ENCODE data around the gene SAT2. TPM values are rescaled to one million over a fixed set of nuclear protein-coding genes. Genes with fewer than 3 reads are reported as not detected.

Gene SAT2
- total and polyA plus RNA-seq, 2 of the 13 experiments (the other 11 are each of a cell fraction or from before 2014, with no cell fraction given): 37.6 to 93.7 TPM

- H2AFZ ChIP-seq (ENCODE audit: low read length): peak within 1 kb of the TSS; percentile 30
- H3K27me3 ChIP-seq (ENCODE audit: control insufficient read depth in 1 of 2, insufficient read depth in 2 of 2, low read length in 2 of 2): peaks cover 6 to 55% of the 10 kb centered on the region in 2 experiments
- H3K4me1 ChIP-seq (ENCODE audit: insufficient read depth, low read length): peaks cover 20% of the 10 kb centered on the region
- H3K4me3 ChIP-seq (replicated peaks in 1 of 3; ENCODE audit: insufficient read depth in 1 of 3, low read depth in 2 of 3, low read length in 3 of 3): peak within 1 kb of the TSS; percentile 40 to 66 (median 43); a peak in 5 of 6 replicates
- in situ Hi-C loops (cut with HindIII; ENCODE audit: extremely low pct_ligation_motif_present, low pct_unique_long_range_greater_than_20kb) (no loop called here), intact Hi-C loops (cut with micrococcal nuclease; ENCODE audit: unreplicated experiment) (no loop called here)
- WGBS (ENCODE audit: low lambda C conversion rate): 3% methylated on average over 11 of the region's 34 CpGs
- peak within 1 kb of the TSS; percentile 75 for H3K4me2 ChIP-seq (ENCODE audit: low read depth, low read length)
- ChIA-PET CTCF (ENCODE audit: low intra/inter-chr PET ratio, low total read pairs) (no interaction called here), POLR2A (interaction anchor here (0.6 to 2.5 kb wide), 12 partner anchors 9 to 523 kb away, joined by 3 to 20 read pairs (median 4); partner anchors contain the start of genes FXR2, MPDU1, POLR2A and SAT2)
- H3K9ac ChIP-seq (ENCODE audit: insufficient read depth, low read depth, low read length): peak within 1 kb of the TSS; percentile 31; the same call in 1 of the 2 replicates
- H3K9me3 ChIP-seq (ENCODE audit: low read length): no peaks in the 10 kb centered on the region
- H3K79me2 ChIP-seq (ENCODE audit: insufficient read depth, low read length): no peaks in the 10 kb centered on the region
- H4K20me1 ChIP-seq (ENCODE audit: insufficient read depth, low read length): no peaks in the 10 kb centered on the region
- no TSS peak for BruUV-seq (replicated peaks)
- FAIRE-seq: no peak
- H3K36me3 ChIP-seq (replicated peaks in 1 of 2; ENCODE audit: control insufficient read depth in 1 of 2, insufficient read depth in 2 of 2, low read length in 2 of 2): no peaks in the 10 kb centered on the region
- no peak within 1 kb of the TSS for H3K27ac ChIP-seq (ENCODE audit: extremely low read length, insufficient read depth, low read length)
- ATAC-seq: peak; percentile 82
- DNase-seq (ENCODE audit: low spot score): peak; percentile 67
- no peak for TF ChIP-seq ISX (CRISPR knock-in tag; conservative IDR thresholded peaks at IDR 0.05)
- TF ChIP-seq ZNF180 (CRISPR knock-in tag; IDR thresholded peaks at IDR 0.05; ENCODE audit: borderline replicate concordance, low read depth): no peak
- TF ChIP-seq ZSCAN20 (CRISPR knock-in tag; IDR thresholded peaks at IDR 0.05; ENCODE audit: borderline replicate concordance): no peak
- no peak for TF ChIP-seq NPAS2 (CRISPR knock-in tag; IDR thresholded peaks at IDR 0.05; ENCODE audit: borderline replicate concordance)
- TF ChIP-seq SRSF1 (optimal IDR thresholded peaks at IDR 0.05; ENCODE audit: low read depth, low read length): no peak
- peak; percentile 86 for TF ChIP-seq ZNF740 (CRISPR knock-in tag; IDR thresholded peaks at IDR 0.05)
- TF ChIP-seq NR2C2 (CRISPR knock-in tag; IDR thresholded peaks at IDR 0.05; ENCODE audit: borderline replicate concordance): no peak
- TF ChIP-seq ASH2L (IDR thresholded peaks at IDR 0.05; ENCODE audit: insufficient read length, low read depth, low read length): no peak
- no peak for TF ChIP-seq ZNF292 (CRISPR knock-in tag; IDR thresholded peaks at IDR 0.05; ENCODE audit: borderline replicate concordance, low read depth)
- no peak for TF ChIP-seq PBX3 (CRISPR knock-in tag; IDR thresholded peaks at IDR 0.05; ENCODE audit: borderline replicate concordance)
- TF ChIP-seq ZNF674 (CRISPR knock-in tag; IDR thresholded peaks at IDR 0.05; ENCODE audit: low read depth): no peak
- no peak for TF ChIP-seq ZNF496 (CRISPR knock-in tag; IDR thresholded peaks at IDR 0.05; ENCODE audit: insufficient replicate concordance)
- TF ChIP-seq HINFP (CRISPR knock-in tag; IDR thresholded peaks at IDR 0.05; ENCODE audit: low read depth): no peak
- TF ChIP-seq PCBP2 (optimal IDR thresholded peaks at IDR 0.05; ENCODE audit: low read depth, low read length, poor library complexity, severe bottlenecking): no peak
- TF ChIP-seq MXD1 (CRISPR knock-in tag; IDR thresholded peaks at IDR 0.05): no peak
- TF ChIP-seq MTF1 (CRISPR knock-in tag; IDR thresholded peaks at IDR 0.05): no peak
- TF ChIP-seq HOXA3 (CRISPR knock-in tag; IDR thresholded peaks at IDR 0.05): no peak
- TF ChIP-seq HBP1 (CRISPR knock-in tag; IDR thresholded peaks at IDR 0.05; ENCODE audit: low read depth): no peak
Observed at GRCh38 chr17:7650509-7651096, 23.0 kb upstream of the SAT2 start, which contains the start of gene ATP1B2. ATP1B2 (plus strand) TSS chr17:7650926; CDS start chr17:7651519, 593 bp downstream.

All from HepG2 (cell line).